NB4 (cell line): ENCODE measurements around the gene NIN.

Experiments
- CTCF ChIP-seq: IDR thresholded peaks from one replicate; pipeline ENCODE4 v1.5.1; 2012; ENCODE audit warnings: low read depth, low read length
- POLR2A ChIP-seq: IDR thresholded peaks from 2 replicates; pipeline ENCODE4 v1.6.1; 2011; ENCODE audit warnings: mild to moderate bottlenecking; ENCODE audit not compliant: insufficient read length; ENCODE audit errors: extremely low read depth
- TF ChIP-seq, protein P1 (sequence below): IDR thresholded peaks from 2 replicates; pipeline ENCODE4 v1.6.1; 2011; ENCODE audit warnings: low read depth, low read length

DNA sequence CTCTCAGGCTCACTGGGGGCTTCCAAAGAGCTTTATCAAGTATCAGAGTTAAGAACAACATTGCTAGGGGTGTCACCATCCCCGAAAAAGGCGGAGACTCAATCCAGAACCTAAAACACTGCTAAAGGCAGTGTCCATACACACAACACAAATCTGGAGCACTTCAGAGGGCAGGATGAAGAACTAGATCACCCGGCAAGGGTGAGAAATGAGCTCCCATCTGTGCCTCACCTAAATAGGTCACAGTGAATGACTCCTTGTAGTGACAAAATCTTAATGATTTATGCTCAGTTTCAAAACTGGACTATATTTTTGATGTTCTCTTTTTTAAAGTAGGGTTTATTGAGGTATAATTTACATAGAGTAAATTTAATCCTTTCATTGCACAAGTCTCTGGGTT is 25.6 kb downstream of the NIN start:
- no peak for TF ChIP-seq CTCF
- TF ChIP-seq, protein P1, sequence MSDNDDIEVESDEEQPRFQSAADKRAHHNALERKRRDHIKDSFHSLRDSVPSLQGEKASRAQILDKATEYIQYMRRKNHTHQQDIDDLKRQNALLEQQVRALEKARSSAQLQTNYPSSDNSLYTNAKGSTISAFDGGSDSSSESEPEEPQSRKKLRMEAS = no peak
- no peak for TF ChIP-seq POLR2A
